IPS DF 19.7 (cell line): ENCODE results near the gene MC1R.
"Not testable (repeated sequence)": the region's sequence is repeated elsewhere in the genome, so short reads cannot be mapped to it uniquely, and the experiment has no call there.

Experiments
- DNase-seq: peaks from one replicate; pipeline ENCODE4 v3.0.0-alpha.2; 2013; ENCODE audit warnings: low read depth, low spot score

MC1R gene

DNA sequence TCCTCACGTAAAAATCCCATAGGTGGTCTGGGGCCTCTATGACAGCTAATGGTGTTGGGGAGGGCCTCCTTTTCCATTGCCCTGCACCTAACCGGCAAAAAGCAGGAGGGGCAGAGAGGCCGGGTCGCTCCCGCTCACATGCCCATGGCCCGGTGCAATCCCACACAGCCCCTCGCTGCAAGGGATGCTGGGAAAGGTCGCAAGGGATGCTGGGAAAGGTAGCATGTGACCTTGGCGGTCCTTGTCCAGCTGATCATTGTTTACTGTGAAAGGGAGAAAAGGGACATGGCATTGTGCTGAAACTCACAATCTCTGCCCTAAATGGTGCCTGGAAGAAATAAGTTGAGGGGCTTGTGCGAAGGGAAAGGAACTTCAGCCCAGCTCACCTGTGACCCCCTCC is 39.9 kb downstream of the MC1R start:
- no peak for DNase-seq

DNA sequence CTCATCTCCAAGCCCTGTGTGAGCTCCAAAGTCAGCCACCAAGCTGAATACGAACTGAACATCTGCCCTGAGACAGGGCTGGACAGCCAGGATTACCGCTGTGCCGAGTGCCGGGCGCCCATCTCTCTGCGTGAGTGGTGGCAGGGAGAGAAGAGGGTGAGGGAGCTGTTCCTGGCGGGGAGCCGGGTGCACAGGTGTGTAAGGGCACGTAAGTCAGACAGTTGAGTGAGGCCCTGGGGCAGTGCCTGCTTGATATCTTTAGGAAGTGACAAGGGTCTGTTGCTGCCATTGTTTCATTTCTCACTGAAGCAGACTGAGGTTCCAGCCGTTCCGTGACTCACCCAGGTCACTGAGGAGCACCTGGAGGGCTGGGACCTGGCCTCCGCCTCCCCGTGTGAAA is 42.3 kb downstream of the MC1R start:
- no peak for DNase-seq

DNA sequence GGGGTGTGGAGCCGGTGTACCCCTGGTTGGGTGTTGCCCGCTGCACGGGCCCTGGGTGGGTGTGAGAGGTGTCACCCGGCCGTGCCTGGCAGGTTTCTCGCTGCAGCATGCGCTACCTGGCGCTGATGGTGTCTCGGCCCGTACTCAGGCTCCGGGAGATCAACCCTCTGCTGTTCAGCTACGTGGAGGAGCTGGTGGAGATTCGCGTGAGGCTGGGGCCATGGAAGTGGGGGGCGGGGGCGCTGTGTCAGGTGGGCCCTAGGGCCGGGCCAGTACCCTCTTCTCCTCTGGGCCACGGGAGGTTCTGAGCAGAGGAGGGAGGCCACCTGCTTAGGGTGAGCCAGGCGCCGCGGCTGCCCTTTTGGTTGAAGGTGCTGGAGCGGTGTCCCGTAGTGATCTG is 43.3 kb downstream of the MC1R start:
- DNase-seq, result no peak

DNA sequence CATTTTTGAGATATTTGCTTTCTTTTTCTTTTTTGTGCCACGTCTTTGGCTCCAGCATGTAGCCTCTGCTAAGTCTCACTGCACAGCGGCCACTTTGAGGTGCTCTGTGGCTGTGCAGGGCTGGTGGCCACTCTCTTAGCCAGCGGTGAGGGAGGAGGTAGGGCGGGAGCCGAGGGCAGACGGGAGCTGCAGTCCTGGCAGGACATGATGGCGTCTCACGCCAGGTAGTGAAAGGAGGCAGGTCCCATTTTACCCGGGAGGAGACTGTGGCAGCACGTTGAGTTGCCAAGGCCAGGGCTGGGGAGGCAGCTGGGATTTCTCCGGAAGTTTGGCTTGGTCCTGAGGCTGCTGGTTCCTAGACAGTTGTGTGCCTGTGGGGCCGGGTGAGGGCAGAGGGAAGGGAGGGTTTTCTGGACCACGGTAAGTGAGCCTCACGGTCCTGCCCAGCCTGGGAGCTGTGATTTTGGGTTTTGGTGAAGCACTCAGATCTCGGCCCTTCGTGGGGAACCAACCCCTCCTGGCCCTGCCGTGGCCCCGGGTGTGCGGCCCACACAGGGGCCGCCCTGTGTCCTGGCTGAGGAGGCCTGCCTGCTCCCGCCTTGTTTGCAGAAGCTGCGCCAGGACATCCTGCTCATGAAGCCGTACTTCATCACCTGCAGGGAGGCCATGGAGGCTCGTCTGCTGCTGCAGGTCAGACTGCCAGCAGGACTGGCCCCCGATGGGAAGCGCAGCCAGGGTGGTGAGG is 44.3 kb downstream of the MC1R start:
- DNase-seq, result no peak

DNA sequence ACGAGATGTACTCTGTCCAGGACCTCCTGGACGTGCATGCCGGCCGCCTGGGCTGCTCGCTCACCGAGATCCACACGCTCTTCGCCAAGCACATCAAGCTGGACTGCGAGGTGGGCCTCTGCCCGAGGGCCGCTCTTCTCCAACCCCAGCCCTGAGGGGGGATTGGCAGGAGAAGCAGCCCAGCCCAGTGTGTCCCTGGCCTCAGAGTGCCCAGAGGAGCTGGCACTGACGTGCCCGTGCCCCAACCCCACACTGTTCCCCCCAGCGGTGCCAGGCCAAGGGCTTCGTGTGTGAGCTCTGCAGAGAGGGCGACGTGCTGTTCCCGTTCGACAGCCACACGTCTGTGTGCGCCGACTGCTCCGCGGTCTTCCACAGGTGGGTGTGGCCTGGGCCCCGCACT is 45.5 kb downstream of the MC1R start:
- no peak for DNase-seq

DNA sequence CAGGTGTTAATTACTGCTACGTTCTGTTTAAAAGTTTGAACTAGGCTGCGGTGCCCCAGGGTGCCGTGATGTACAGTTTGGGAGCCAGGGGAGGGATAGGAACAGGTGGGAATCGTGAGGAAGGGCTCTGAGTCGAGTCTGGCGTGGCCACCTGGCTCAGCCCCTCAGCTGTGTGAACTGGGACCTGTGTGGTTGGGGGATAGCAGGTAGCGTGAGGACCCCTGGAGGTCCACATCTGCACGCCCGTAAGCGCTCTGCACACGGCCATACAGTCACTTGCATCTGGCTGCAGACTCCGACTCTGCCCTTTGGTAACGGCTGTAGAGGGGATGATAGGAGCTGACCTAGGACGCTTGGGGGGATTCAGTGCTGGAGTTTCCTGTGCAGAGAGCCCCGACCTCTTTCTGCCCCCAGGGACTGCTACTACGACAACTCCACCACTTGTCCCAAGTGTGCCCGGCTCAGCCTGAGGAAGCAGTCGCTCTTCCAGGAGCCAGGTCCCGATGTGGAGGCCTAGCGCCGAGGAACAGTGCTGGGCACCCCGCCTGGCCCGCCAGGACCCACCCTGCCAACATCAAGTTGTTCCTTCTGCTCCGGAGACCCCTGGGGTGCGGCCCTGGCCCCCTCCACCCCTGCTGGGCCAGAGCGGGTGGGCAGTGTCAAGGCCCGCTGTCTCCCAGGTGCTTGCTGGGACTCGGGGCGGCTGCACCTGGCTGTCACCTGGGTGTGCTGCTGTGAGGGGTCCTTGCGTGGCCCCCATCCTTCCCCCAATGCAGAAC is 47.0 kb downstream of the MC1R start:
- no peak for DNase-seq

DNA sequence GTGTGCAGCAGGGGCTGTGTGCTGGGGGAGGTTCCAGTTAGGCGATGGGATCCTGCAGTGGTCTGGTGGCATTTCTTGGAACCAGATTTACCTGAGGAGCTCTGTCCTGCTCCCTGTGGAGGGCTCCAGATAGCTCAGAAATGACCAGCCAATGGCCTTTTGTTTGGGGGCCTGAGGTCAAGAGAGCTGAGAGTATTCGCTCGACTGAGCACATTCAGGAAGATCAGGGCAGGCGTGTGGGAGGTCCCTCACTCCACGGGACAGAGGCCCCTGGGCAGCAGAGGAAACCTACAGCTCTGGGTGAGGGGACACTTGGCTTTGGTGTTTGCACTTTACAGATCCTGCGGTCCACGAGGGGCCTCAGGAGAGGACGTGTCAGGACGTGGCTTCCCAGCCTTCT is 48.1 kb downstream of the MC1R start:
- DNase-seq, result no peak

DNA sequence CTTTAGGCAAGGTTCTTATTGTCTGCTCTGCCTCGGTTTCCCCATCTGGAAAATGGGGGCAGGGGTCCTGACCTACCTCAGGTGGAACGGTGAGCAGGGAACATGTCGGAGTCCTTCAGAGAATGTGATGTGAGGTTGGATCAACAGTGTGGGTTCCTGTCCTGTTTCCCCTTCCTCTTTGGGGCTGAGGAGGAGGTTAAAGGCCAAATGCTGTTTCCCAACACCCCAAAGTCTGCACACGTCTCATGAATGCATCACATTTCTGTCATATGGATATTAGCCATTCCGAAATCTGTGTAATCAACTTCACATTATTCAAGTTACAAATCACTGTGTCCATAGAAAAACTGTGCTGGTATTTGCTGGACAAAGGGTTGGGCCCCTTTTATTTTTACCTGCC is 48.8 kb downstream of the MC1R start:
- DNase-seq, result not testable (repeated sequence)

DNA sequence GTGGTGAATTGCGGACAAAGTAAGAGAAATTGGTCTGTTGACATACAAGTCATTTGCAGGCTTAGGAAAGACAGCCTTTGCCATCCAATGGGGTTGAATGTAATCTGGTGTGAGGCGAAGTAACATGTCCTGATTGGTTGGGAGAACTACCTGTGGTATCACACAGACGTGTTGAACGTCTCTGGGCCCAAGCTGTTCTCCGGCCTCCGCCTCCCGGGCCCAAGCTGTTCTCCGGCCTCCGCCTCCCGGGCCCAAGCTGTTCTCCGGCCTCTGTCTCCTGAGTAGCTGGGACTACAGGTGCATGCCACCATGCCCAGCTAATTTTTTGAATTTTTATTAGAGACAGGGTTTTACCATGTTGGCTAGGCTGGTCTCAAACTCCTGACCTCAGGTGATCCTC is 49.4 kb downstream of the MC1R start:
- DNase-seq, result not testable (repeated sequence)

DNA sequence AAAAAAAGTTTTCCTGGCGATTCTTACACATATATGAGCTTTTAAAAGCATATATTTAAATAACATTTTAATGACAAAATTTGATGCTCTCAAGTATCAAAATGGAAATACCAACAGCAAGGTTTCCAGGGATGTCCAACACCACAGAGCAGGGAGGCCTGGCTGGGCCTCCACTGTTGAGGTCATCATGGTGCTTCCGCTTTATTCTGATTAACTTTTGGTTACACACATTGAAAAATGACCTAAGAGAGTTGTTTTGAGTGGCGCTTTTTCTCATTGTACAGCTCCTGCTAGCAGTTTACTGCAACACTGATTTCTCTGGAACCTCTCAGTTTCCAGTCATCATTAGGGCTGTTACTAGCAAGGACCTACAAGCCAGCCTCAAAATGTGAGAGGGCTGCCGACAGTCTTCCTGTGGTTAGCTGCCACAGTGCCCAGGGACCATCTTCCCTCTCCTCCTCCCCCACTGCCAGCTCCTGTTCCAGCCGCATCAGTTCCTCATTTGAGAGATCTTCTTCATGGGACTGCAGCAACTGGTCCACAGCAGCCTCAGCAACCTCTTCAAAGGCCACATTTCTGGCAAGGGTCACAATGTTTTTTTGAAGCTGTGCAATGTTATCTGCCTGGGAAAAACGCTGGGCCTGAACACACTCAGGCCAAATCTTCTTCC is 51.2 kb downstream of the MC1R start:
- no peak for DNase-seq
